Measurements from ENCODE around the gene TPSAB1.
A peak's percentile ranks its signal among the peaks of the same experiment; 100 is the strongest.
"Not testable (repeated sequence)": the region's sequence is repeated elsewhere in the genome, so short reads cannot be mapped to it uniquely, and the experiment has no call there.

Gene TPSAB1

DNA sequence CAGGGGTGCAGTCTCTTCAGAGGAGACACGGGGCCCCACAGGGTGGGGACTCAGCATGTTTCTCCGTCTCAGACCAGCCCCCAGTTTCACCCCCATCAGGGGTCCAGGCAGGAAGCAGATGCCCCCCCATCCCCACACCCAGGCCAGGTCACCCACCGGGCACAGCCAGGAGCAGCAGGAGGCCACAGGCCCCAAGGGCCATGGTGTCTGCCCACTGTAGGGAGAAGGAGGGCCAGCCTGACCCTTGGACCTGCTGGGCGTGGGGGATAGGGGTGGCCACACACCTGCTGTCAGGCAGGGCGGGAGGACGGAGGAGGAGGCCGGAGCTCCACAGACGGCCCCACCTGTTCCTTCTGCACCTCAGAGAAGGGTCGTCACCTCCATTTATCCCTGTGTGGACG, 15.5 kb upstream of the TPSAB1 start, which contains the start of gene TPSG1:
Gene TPSG1 (minus strand): TSS at position 218 of the 401 bp plus-strand sequence. CDS start 16 bp downstream, at position 202.
- ATAC-seq: no peak

DNA sequence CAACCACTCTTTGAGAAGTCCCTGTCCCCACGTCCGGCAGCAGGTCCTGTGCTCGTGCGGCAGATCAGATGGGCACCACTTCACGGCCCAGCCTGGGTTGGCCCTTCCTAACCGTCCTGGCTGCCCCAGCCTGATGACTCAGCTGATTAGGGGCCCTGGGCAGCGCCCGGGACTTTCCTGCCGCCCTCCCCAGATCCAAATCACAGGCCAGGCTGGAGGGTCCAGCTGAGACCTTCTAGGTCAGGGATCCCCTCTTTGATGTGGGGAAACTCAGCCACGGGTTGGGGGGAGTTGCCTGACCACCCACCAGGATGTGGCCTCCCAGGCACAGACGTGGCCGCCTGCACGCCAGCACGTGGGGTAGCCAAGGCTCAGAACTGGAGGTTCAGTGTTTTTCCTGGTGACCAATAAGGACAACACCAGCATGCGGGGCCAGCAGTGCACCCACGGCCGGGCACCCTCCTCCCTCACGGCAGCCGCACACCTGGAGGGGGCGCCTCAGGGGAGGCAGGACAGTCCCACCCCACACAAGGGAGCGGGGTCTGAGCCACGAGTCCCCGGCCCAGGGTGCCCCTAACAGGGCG, 14.7 kb upstream of the TPSAB1 start:
- ATAC-seq: not testable (repeated sequence)

- ATAC-seq: not testable (repeated sequence)
Observed at GRCh38 chr16:1226692-1227091, 13.8 kb upstream of the TPSAB1 start.

GRCh38 chr16:1228227-1228626, 12.3 kb upstream of the TPSAB1 start:
- not testable (repeated sequence) for ATAC-seq

DNA sequence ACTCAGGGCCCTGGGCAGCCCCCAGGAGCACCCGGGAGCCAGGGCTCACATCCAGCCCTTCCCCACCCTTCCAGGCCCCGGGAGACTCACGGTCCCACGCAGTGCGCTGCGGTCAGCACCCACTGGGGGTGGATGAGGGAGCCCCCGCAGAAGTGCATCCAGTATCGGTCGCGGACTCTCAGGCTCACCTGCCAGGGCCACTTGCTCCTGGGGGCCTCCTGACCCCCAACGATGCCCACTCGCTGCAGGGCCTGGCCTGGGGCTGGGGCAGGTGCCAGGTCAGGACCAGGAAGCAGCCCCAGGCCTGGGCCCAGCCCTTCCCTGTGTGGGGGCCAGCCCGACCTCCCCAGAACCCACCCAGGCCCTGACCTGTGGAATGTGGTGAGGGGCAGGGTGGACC, 11.0 kb upstream of the TPSAB1 start:
- not testable (repeated sequence) for ATAC-seq

DNA sequence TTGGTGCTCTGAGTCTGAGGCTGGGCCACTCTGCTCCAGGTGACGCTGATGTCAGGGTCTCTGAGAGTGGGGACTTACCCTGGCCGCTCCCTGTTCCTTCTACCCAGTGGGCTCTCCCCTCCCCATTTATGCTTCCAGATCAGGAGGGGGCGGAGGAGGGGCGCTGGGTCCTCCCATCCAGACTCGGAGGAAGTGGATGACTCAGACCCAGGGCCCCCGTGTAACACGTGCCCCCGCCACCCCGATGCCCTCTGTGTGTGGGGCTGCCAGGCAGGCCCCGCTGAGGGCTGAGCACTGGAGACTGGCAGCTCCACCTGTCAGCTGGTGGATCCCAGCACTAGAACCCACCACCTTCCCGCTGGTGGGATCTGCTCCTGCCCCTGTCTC, 10.4 kb upstream of the TPSAB1 start, which contains the start of gene TPSB2:
Gene TPSB2 (minus strand): TSS at position 101 of the 387 bp plus-strand sequence. CDS start 233 bp downstream, outside the sequence.
- ATAC-seq: not testable (repeated sequence)

- not testable (repeated sequence) for ATAC-seq
Observed at GRCh38 chr16:1230471-1231212, 9.9 kb upstream of the TPSAB1 start.

DNA sequence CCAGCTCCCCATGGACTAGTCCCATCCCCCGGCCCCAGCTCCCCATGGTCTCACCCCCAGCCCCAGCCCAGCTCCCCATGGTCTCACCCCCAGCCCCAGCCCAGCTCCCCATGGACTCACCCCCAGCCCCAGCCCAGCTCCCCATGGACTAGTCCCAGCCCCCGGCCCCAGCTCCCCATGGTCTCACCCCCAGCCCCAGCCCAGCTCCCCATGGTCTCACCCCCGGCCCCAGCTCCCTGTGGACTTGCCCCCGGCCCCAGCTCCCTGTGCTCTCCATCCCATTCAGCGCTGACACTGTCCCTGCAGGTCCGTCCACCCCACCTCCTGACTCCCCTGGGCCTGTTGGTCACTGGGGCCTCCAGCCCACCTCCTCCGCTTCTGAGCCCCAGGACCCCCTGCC, 9.2 kb upstream of the TPSAB1 start:
- not testable (repeated sequence) for ATAC-seq

GRCh38 chr16:1232049-1232748, 8.3 kb upstream of the TPSAB1 start:
- peak in 1 of 2 donors; percentile 36 for ATAC-seq

- peak; percentile 62 to 65 for ATAC-seq
Observed at GRCh38 chr16:1236659-1237058, 3.8 kb upstream of the TPSAB1 start.

GRCh38 chr16:1237990-1238389, 2.5 kb upstream of the TPSAB1 start:
- ATAC-seq: no peak

DNA sequence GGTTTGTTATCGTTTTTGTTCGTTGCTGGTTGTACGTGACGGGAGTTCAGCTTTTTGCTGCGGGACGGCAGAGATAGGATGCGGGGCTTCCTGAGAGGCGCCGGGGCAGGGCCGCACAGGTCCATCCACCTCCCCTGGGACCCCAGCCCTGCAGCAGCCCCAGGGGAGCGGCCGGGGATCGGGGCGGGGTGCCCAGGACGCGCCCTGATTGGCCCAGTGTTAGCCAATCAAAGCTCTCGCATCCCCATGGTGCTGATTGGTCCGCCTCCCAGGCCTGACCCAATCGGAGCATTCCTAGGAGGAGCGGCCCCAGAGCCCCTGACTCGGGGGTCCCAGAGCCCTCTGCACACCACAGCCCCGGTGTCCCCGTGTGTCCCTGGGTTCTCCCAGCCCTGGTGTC, 1.6 kb upstream of the TPSAB1 start:
- ATAC-seq: not testable (repeated sequence)

DNA sequence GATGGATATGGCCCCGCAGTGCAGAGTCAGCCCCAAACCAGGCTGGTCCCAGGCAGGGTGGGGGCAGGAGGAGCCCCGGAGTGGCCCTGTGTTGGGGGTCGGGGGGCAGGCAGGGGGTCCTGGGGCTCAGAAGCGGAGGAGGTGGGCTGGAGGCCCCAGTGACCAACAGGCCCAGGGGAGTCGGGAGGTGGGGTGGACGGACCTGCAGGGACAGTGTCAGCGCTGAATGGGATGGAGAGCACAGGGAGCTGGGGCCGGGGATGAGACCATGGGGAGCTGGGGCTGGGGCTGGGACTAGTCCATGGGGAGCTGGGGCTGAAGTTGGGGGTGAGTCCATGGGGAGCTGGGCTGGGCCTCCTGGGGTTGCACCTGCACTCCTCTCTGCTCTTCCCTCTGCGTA, 930 bp upstream of the TPSAB1 start:
- not testable (repeated sequence) for ATAC-seq

- not testable (repeated sequence) for ATAC-seq
Observed at GRCh38 chr16:1241081-1241480, 576 bp downstream of the TPSAB1 start.

- not testable (repeated sequence) for ATAC-seq
Observed at GRCh38 chr16:1243363-1243762, 2.9 kb downstream of the TPSAB1 start.

- not testable (repeated sequence) for ATAC-seq
Observed at GRCh38 chr16:1243907-1244850, 3.7 kb downstream of the TPSAB1 start.

- peak in 1 of 2 donors; percentile 23 for ATAC-seq
Observed at GRCh38 chr16:1244881-1245280, 4.4 kb downstream of the TPSAB1 start.

DNA sequence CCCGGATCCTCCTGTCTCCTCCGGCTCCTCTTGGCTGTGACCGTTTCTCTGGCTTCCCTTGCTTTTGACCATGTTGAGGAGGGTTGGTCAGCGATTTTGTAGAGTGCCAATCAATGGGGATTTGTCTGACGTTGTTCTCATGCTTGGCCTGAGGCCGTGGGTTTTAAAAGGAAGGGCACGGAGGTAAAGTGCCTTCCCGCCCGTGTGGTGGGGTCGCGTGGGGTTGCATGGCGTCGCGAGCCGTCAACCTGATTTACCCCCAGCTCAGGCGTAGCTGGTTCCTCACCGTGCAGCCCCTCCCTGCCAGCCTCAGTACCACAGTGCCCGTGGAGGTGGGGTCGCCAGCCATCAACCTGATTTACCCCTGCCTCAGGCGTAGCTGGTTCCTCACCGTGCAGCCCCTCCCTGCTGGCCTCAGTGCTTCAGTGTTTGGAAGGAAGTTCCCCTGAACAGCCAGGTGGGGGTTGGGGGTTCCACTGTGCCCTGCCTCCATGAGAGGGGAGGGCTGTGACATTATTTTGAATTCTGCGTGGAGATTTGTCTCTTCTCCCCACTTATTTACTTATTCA, 5.0 kb downstream of the TPSAB1 start:
- peak in 1 of 2 donors; percentile 11 for ATAC-seq

DNA sequence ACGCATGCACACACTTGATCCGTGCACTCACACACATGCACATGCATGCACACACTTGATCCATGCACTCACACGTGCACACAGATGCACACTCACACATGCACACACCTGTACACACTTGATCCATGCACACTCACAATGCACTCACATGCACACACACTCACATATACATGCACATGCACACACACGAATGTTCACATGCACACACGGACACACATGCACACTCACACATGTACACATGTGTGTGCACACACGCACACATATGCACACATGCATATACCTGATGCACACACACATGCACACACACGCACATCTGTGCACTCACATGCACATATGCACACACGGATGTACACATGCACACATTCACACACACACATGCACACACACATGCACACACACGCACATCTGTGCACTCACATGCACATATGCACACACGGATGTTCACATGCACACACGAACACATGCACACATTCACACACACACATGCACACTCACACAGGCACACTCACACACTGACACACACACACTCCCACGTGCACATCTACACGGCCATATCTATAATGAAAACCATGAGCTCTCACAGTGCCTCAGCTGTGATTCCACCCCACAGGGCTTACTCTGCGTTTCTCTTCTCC, 7.5 kb downstream of the TPSAB1 start:
- not testable (repeated sequence) for ATAC-seq

DNA sequence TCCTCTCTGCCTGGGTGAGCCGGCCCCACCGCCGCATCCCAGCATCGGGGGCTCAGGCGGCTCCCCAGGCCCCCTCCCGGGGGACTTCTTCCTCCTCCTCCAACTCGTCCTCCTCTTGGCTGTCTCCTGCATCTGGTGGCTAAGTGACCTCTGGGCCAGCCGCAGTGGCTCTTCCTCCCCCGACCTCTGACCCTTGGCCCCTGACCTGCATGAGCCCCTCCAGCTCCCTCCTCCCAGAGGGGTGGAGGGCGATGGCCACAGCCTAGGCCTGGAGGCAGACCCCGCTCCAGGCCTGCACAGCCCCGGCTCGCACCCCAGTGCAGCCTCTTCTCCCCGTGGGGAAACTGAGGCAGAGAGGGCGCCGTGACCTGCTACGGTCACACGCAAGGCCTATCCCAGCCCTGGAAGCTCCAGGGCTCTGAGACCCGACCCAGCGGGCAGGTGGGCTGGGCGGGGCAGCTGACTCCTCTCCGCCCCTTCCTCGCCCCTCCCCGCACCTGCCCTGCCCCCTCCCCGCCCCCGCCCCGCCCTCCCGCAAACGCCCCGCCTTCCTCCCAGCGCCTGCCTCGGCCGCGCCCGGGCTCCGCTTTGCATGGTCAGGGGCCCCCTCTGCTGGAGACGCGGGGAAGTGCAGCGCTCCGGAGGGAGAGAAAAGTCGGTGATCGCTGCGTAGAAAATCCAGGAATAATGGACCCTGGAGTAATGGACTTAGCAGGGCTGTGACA, 8.7 kb downstream of the TPSAB1 start:
- peak; percentile 47 to 63 for ATAC-seq

All from activated CD4-positive, CD25-positive, alpha-beta regulatory T cell treated with anti-CD3 and anti-CD28 coated beads, Interleukin-2, amount 50 U/mL, for 24 hours (primary cell).